GM13977 (cell line): Measurements from ENCODE around the gene SLC35E4.
A peak's percentile ranks its signal among the peaks of the same experiment; 100 is the strongest.

Source experiments
- DNase-seq: peaks from one replicate; pipeline ENCODE4 v3.0.0; 2012; ENCODE audit warnings: low spot score
- in situ Hi-C: fragments of 300-500 bp; cut with MboI; formaldehyde crosslinking; loops from one replicate; pipeline ENCODE4 v1.12.0; 2022; ENCODE audit warnings: low sequenced_read_pairs, low pct_unique_long_range_greater_than_20kb, mixed read lengths, inconsistent platforms; ENCODE audit not compliant: unreplicated experiment
- TF ChIP-seq, protein P1 (sequence below): IDR thresholded peaks from 2 replicates; pipeline ENCODE4 v1.5.1; 2012; ENCODE audit warnings: mild to moderate bottlenecking, control low read depth; ENCODE audit not compliant: insufficient read depth; ENCODE audit errors: extremely low read depth, missing control alignments

SLC35E4 gene

DNA sequence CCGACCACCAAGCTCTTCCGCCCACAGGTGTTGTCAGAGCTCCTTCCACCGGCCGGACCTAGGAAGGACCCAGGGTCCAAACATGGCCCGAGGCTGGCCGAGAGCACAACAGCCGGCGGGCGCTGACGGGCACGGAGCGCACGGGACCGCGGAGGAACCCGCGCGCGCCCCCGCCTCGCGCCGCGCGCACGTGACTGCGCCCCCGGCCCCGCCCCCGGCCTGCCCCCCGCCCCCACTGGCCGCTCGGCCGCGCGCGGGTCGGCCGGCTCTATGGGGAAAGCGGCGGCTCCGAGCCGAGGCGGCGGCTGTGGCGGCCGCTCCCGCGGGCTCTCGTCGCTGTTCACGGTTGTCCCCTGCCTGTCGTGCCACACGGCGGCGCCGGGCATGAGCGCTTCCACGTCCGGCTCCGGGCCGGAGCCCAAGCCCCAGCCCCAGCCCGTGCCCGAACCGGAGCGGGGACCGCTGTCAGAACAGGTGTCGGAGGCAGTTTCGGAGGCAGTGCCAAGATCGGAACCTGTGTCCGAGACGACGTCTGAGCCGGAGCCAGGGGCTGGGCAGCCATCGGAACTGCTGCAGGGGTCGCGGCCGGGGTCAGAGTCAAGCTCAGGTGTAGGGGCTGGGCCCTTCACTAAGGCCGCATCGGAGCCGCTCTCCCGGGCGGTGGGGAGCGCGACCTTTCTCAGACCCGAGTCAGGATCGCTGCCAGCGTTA, 59.2 kb downstream of the SLC35E4 start, which contains the start of gene OSBP2:
TSS of gene OSBP2 (plus strand) at position 235 of the 711 bp plus-strand sequence. CDS start at position 271, 36 bp downstream.
- in situ Hi-C loops = no loop called here
- peak; percentile 66 for DNase-seq
- TF ChIP-seq, protein P1, sequence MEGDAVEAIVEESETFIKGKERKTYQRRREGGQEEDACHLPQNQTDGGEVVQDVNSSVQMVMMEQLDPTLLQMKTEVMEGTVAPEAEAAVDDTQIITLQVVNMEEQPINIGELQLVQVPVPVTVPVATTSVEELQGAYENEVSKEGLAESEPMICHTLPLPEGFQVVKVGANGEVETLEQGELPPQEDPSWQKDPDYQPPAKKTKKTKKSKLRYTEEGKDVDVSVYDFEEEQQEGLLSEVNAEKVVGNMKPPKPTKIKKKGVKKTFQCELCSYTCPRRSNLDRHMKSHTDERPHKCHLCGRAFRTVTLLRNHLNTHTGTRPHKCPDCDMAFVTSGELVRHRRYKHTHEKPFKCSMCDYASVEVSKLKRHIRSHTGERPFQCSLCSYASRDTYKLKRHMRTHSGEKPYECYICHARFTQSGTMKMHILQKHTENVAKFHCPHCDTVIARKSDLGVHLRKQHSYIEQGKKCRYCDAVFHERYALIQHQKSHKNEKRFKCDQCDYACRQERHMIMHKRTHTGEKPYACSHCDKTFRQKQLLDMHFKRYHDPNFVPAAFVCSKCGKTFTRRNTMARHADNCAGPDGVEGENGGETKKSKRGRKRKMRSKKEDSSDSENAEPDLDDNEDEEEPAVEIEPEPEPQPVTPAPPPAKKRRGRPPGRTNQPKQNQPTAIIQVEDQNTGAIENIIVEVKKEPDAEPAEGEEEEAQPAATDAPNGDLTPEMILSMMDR = peak; percentile 10

DNA sequence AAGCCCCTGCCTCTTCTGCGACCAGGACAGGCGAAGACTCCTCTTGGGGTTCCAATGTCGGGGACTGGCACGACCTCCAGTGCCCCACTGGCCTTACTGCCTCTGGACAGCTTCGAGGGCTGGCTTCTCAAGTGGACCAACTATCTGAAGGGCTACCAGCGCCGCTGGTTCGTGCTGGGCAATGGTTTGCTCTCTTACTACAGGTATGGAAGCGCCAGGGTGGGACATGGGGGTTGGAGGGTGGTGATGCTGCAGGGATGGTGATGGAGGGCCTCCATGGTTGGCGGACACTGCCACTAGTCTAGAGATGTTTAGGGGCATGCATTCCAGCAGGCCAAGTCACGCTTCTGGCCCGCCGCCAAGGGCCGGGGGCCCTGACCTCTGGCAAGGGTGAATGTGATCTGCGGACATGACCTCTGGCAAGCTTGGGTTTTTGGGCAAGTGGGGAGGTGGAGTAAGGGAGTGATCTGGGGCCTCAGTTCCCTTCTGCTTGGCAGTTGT, 59.8 kb downstream of the SLC35E4 start:
- TF ChIP-seq, protein P1 = no peak
- DNase-seq = no peak
- in situ Hi-C loops = no loop called here

DNA sequence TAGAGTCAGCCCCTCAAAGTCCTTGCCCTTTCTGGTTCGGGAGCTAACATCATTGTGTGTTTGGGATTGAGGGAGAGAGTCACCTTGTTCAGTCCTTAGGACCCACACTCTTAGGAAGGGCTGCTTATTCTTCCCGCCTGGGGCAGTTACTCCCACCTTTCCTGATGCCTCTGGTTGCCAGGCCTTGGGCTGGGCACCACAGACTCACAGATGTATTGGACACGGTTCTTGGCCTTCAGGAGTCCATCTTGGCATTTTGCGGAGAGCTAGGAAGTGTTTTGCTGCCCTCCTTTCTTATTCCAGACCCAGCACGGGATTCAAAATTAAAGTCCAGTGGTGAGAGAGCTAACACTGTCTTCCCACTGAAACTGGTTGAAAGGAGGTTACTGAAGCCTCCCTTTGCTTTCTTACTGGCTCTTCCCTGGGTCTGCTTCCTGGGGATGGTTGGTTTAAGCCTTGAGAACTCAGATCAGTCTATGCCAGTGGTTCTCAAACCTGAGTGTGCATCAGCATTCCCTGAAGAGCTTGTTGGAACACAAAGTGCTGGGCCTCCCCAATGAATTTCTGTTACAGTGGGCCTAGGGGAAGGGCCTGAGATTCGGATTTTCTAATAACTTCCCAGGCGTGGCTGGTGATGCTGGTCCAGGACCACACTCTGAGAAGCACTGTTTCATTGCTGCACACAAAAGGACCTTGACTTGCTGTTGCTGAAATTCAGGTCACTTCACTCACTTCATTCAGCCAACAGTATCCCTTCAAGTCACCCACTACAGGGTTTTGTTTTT, 60.5 kb downstream of the SLC35E4 start:
- in situ Hi-C loops = no loop called here
- peak; percentile 32 for DNase-seq
- TF ChIP-seq, protein P1 = no peak
